Adipocyte (in vitro differentiated cells): ENCODE measurements around the gene EXOSC7.

Experiments
- DNase-seq: peaks from one replicate; pipeline ENCODE4 v3.0.0-alpha.2; 2015; ENCODE audit warnings: low read depth
- H3K27me3 ChIP-seq: replicated peaks from 2 replicates; pipeline ENCODE4 v1.7.0; 2013; ENCODE audit warnings: mild to moderate bottlenecking, low read length, moderate library complexity; ENCODE audit not compliant: control insufficient read depth, insufficient read depth
- H3K36me3 ChIP-seq: 2 replicates; pipeline ENCODE4 v1.7.0; 2013; ENCODE audit warnings: low read length, mild to moderate bottlenecking, moderate library complexity; ENCODE audit not compliant: control insufficient read depth, insufficient read depth, severe bottlenecking
- H3K4me1 ChIP-seq: 2 replicates; pipeline ENCODE4 v1.7.0; 2013; ENCODE audit warnings: mild to moderate bottlenecking, low read length, moderate library complexity; ENCODE audit not compliant: control insufficient read depth, insufficient read depth
- H3K4me3 ChIP-seq: 2 replicates; pipeline ENCODE4 v1.7.0; 2013; ENCODE audit warnings: mild to moderate bottlenecking, low read length, moderate library complexity
- H3K9ac ChIP-seq: 2 replicates; pipeline ENCODE4 v1.7.0; 2013; ENCODE audit warnings: mild to moderate bottlenecking, low read length, moderate library complexity
- H3K9me3 ChIP-seq: 2 replicates; pipeline ENCODE4 v1.7.0; 2013; ENCODE audit warnings: mild to moderate bottlenecking, low read length, moderate library complexity; ENCODE audit not compliant: control insufficient read depth

The EXOSC7 gene

GRCh38 chr3:44976002-44976815 lies at the start of gene EXOSC7, which contains the start of gene ZDHHC3:
EXOSC7 (plus strand) TSS chr3:44976244; CDS start chr3:44976278, 34 bp downstream.
ZDHHC3 (minus strand) TSS chr3:44976174; CDS start chr3:44959436, 16,738 bp downstream.
- Histone ChIP-seq H3K9ac (peak within 1 kb of the TSS; percentile 90), H3K27me3 (no peaks in the 10 kb centered on the region), H3K36me3 (no peaks in the 10 kb centered on the region), H3K4me1 (peaks cover 55% of the 10 kb centered on the region), H3K4me3 (peak within 1 kb of the TSS; percentile 89), H3K9me3 (no peaks in the 10 kb centered on the region)
- DNase-seq: peak; percentile 97

- H3K36me3 ChIP-seq: peaks cover 72% of the 10 kb centered on the region
- no peak overlapping the region for H3K9ac ChIP-seq
- H3K9me3 ChIP-seq: no peaks in the 10 kb centered on the region
- no peak overlapping the region for H3K4me3 ChIP-seq
- no peak for DNase-seq
- H3K27me3 ChIP-seq: no peaks in the 10 kb centered on the region
- peaks cover 29% of the 10 kb centered on the region for H3K4me1 ChIP-seq
Measured at GRCh38 chr3:44926921-44927320, 49.1 kb upstream of the EXOSC7 start.

- Histone ChIP-seq H3K4me3 (no peak overlapping the region), H3K9ac (no peak overlapping the region), H3K9me3 (no peaks in the 10 kb centered on the region), H3K36me3 (peaks cover 72% of the 10 kb centered on the region), H3K4me1 (peaks cover 29% of the 10 kb centered on the region), H3K27me3 (no peaks in the 10 kb centered on the region)
- no peak for DNase-seq
Measured at GRCh38 chr3:44927371-44927770, 48.7 kb upstream of the EXOSC7 start.

GRCh38 chr3:44929782-44930181 lies 46.3 kb upstream of the EXOSC7 start:
- DNase-seq: no peak
- Histone ChIP-seq H3K27me3 (no peaks in the 10 kb centered on the region), H3K9me3 (no peaks in the 10 kb centered on the region), H3K4me3 (no peak overlapping the region), H3K9ac (no peak overlapping the region), H3K4me1 (peaks cover 20% of the 10 kb centered on the region), H3K36me3 (peaks cover 87% of the 10 kb centered on the region)

- no peaks in the 10 kb centered on the region for H3K9me3 ChIP-seq
- no peak for DNase-seq
- no peak overlapping the region for H3K4me3 ChIP-seq
- peaks cover 17% of the 10 kb centered on the region for H3K4me1 ChIP-seq
- H3K36me3 ChIP-seq: peaks cover 89% of the 10 kb centered on the region
- no peaks in the 10 kb centered on the region for H3K27me3 ChIP-seq
- H3K9ac ChIP-seq: no peak overlapping the region
Measured at GRCh38 chr3:44930911-44931310, 45.1 kb upstream of the EXOSC7 start.

GRCh38 chr3:44931791-44932190 lies 44.3 kb upstream of the EXOSC7 start:
- Histone ChIP-seq H3K4me3 (no peak overlapping the region), H3K9me3 (no peaks in the 10 kb centered on the region), H3K9ac (no peak overlapping the region), H3K36me3 (peaks cover 89% of the 10 kb centered on the region), H3K4me1 (peaks cover 17% of the 10 kb centered on the region), H3K27me3 (no peaks in the 10 kb centered on the region)
- no peak for DNase-seq

- Histone ChIP-seq H3K4me3 (no peak overlapping the region), H3K9ac (no peak overlapping the region), H3K36me3 (peaks cover 89% of the 10 kb centered on the region), H3K9me3 (no peaks in the 10 kb centered on the region), H3K27me3 (no peaks in the 10 kb centered on the region), H3K4me1 (peaks cover 17% of the 10 kb centered on the region)
- DNase-seq: no peak
Measured at GRCh38 chr3:44932271-44932670, 43.8 kb upstream of the EXOSC7 start.

GRCh38 chr3:44932986-44933944 lies 42.8 kb upstream of the EXOSC7 start:
- Histone ChIP-seq H3K36me3 (peaks cover 89% of the 10 kb centered on the region), H3K4me3 (no peak overlapping the region), H3K27me3 (no peaks in the 10 kb centered on the region), H3K9ac (no peak overlapping the region), H3K4me1 (peaks cover 17% of the 10 kb centered on the region), H3K9me3 (no peaks in the 10 kb centered on the region)
- no peak for DNase-seq

GRCh38 chr3:44939581-44940036 lies 36.4 kb upstream of the EXOSC7 start:
- peaks cover 88% of the 10 kb centered on the region for H3K36me3 ChIP-seq
- H3K9me3 ChIP-seq: no peaks in the 10 kb centered on the region
- H3K4me1 ChIP-seq: peaks cover 8% of the 10 kb centered on the region
- no peaks in the 10 kb centered on the region for H3K27me3 ChIP-seq
- no peak overlapping the region for H3K4me3 ChIP-seq
- no peak overlapping the region for H3K9ac ChIP-seq
- no peak for DNase-seq

GRCh38 chr3:44942202-44942921 lies 33.7 kb upstream of the EXOSC7 start:
- Histone ChIP-seq H3K4me1 (peaks cover 8% of the 10 kb centered on the region), H3K9ac (no peak overlapping the region), H3K27me3 (no peaks in the 10 kb centered on the region), H3K9me3 (no peaks in the 10 kb centered on the region), H3K4me3 (no peak overlapping the region), H3K36me3 (peaks cover 77% of the 10 kb centered on the region)
- DNase-seq: no peak
